ENCODE measurements around the gene LY6G5B.

The LY6G5B gene

GRCh38 chr6:31715022-31715958, 45.5 kb downstream of the LY6G5B start, which contains the start of gene LY6G6D:
Gene LY6G6D, plus strand, starts transcription at chr6:31715348. Its CDS starts 8 bp downstream, at chr6:31715356.
- DNase-seq (ENCODE audit: low read depth in 2 of 2), result no peak

GRCh38 chr6:31717499-31718222, 47.9 kb downstream of the LY6G5B start:
- DNase-seq (ENCODE audit: low read depth in 2 of 2), result no peak

DNA sequence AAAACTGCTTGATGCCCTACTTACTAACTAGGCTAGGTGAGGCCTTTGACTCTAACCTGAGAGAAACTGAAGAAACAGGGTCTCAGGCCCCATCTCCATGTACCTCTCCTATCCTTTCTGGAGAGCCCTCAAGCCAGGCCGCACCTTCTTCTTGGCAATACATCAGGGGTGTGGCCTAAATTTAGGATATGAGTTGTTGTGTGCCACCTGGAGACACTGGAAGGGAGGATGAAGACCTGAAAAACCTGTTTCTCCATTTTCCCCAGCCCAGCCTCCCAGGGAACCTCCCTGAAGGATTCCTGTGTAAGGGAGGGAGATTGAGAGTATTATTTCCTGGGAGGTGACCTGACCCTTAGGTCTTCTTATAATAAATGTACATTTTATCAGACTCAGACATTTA, 48.5 kb downstream of the LY6G5B start:
- no peak for DNase-seq (ENCODE audit: low read depth in 2 of 2)

DNA sequence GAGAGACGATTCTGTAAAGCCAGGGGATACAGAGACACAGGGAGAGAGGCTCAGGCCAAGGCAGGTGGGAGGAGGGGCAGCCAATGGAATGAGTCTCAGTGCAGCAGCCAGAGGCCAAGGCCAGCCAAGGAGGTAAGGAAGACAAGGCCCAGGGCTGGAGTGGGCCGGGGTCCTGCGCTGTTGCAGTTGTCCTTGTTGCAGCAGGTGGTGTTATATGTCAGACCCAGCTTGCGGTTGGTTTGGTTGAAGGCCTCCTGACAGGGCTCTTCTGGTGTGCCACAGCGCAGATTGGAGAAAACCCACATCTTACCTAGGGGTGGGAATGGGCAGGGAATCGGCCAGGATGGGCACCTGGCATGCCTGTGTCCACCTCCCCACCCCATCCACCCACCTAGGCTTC, 49.2 kb downstream of the LY6G5B start:
- DNase-seq (ENCODE audit: low read depth in 2 of 2), result no peak

GRCh38 chr6:31720196-31720770, 50.5 kb downstream of the LY6G5B start:
- no peak for DNase-seq (ENCODE audit: low read depth in 2 of 2)

DNA sequence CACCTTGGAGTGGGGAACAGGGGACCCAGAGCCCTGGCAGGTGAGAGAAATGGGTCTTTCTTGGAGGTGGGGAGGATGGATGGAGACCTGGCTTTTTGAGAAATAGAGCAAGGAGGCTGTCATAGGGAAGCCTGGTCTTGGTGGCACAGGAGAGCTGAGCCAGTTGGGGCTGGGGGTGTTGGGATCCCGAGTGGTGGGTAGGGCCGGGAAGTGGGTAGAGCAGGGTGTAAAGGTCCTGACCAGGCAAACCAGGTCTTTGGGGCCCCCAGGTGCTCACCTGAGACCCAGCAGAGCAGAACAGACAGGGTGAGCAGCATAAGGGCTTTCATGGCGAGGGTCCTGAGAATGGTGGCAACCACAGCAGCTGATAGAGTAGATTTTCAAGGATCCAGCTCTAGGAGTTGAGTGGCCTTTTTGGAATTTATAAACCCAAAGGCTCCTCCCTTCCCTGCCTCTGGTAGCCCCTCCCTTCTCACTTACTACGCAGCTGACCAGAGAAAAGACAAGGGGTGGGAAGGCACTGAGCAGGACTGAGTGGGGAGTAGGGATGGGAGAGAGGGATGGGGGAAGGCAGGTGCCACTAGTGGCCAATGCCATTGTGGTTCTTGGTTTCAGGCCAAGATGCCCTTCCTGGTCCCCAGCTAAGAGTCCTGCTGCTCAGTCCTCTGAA, 51.7 kb downstream of the LY6G5B start, which contains the start of gene LY6G6C:
LY6G6C (minus strand) TSS at position 396 of the 670 bp plus-strand sequence; CDS start at position 329, 67 bp downstream.
- no peak for DNase-seq (ENCODE audit: low read depth in 2 of 2)

DNA sequence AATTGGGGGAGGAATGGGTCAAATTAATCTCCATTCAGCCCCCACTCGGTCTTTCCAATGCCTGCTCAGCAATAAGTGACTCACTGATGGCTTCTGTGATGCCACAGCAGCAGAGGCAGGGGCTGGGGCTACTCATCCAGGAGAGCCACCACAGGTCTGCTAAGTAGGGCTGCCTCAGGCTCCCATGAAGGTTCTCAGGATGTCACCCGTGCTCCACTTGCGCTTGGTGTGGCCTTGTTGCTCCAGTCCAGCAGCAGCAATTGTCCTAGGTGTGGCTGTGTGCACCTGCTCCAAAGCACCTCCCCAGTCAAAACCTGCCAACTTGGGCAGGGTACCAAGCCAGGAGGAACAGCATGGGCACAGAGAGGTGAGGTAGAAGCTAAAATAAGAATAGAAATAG, 52.4 kb downstream of the LY6G5B start:
- no peak for DNase-seq (ENCODE audit: low read depth in 2 of 2)
